HG02642 (cell line): Measurements from ENCODE around the gene BCR.

Experiments
- ATAC-seq: cut with Tn5 transposase; IDR thresholded peaks from one replicate; pipeline ENCODE4 v1.9.1; 2021; ENCODE audit warnings: mild to moderate bottlenecking; ENCODE audit not compliant: unreplicated experiment, poor library complexity

BCR gene

DNA sequence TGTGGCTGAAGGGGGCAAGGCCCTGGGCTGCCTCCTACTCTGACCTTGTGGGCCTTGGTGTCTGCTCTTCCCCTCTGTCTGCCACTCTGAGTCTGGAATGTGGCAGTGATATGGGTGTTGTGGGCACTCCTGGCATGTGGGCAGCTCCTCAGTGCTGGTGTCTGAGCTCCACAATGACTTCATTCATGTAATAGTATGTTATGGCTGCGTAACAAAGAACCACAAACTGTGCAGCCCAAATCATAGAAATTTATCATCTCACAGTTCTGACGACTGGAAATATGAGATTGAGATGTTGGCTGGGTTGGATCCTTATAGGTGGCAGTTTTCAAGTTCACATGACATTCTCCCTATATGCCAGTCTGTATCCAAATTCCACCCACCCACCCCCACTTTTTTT lies 59.1 kb downstream of the BCR start:
- ATAC-seq: no peak

DNA sequence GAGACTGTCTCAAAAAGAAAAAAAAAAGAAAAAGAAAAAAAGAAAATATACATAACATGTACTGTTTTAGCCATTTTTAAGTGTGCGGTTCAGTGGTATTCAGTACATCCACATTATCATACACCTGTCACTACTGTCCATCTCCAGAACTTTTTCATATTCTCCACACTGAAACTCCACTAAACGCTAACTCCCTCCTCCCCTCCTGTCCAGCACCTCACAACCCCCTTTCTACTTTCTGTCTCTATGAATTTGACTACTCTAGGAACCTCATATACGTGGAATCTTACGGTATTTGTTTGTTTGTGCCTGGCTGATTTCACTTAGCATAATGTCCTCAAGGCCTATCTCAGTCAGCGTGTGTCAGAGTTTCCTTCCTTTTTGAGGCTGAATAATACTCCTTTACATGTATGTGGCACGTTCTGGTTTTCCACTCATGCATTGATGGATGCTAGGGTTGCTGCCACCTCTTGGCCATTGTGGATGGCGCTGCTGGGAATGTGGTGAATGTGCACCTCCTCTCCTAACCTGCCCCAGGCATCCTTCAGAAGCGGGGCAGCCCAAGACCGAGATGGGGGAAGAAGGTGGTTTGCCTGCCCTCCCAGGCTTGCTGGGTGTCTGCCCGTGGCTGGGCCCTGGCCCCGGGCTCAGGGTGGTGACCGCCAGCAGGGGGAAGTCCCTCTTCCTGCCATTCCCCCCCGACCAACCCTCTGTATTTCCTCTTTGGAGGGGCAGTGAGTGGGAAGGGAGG lies 60.5 kb downstream of the BCR start:
- ATAC-seq: no peak

DNA sequence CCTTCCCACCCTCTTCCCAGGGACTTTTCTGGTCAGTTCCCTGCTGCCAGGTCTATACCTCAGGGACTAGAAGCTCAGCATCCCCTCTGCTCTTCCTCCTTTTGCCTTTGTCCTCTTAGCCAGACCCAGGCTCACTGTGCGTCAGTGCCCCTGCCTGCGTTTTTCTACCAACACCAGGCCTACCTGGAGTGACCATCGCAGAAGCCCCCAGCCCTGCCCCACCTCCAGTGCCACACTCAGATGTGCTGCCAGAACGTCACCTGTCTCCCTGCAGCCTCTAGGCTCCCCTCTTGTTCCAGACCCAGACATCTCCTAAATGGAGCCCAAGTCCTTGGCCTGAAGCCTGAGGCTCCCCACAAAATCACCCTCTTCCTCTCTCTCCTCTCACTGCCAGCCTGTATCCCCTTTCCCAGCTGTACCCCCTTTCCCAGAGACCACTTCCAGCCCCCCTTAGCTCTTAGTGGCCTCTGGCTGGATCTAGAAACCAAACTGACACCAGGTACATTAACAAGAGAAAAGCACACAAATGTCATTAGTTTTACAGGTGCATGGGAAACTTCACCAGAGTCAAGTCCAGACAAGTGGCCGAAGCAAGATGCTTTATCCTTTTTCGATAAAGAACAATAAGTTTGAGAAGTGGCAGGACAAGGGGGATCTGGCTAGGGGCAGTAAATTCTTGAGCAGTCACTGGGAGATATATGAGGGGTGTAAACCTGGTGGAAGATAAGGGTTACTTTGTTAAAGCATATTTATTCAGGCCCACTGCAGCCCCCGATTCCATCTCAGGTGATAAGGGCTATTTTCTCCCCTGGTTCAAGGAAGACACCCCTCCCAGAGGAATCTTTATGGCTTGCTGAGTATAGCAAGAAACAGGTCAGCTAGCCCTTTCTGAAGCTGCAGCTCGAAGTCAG lies 61.5 kb downstream of the BCR start:
- no peak for ATAC-seq

DNA sequence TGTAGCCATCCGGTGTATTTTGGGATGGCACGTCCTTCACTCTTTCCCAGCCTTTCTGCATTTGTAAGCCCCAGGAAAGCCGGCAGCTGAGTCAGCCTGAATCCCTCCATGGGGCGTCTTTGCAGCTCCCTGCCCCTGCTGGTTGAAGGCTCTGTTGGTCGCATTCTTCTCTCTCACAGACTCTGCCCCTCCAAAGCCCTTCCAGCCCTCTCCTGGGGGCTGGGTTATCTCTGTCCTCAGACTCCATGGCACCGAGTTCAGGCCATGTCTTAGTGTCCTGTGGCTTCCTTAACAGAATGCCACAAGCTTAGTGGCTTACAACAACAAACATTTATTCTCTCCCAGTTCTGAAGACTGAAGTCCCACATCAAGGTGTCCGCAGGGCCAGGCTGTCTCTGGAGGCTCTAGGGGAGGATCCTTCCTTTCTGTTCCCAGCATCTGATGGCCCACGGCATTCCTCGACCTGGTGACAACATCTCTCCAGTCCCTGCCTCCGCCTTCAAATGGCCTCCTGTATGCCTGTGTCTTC lies 62.2 kb downstream of the BCR start:
- ATAC-seq: no peak

DNA sequence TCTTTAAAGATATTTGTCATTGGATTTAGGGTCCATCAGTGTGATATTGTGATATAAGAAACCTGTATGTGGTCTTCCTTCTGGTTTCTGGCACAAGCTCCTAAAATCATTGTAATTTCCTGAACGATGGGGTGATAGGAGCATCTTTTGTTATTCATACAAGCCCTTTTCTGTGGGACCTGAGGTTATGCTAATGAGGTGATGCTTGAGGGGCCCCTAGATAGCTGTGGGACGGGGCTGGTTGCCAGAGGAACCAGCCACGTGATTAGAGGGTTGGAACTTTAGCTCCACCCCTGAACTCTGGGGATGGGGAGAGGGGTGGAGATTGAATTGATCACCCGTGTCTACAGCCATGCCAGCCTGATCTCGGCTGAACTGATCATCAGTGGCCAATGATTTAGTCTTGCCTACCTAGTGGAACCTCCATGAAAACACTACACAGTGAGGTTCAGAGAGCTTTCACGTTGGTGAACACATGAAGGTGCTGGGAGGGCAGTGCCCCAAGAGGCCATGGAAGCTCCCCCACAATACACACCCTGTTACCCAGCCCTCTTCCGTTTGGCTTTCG lies 62.8 kb downstream of the BCR start:
- no peak for ATAC-seq

DNA sequence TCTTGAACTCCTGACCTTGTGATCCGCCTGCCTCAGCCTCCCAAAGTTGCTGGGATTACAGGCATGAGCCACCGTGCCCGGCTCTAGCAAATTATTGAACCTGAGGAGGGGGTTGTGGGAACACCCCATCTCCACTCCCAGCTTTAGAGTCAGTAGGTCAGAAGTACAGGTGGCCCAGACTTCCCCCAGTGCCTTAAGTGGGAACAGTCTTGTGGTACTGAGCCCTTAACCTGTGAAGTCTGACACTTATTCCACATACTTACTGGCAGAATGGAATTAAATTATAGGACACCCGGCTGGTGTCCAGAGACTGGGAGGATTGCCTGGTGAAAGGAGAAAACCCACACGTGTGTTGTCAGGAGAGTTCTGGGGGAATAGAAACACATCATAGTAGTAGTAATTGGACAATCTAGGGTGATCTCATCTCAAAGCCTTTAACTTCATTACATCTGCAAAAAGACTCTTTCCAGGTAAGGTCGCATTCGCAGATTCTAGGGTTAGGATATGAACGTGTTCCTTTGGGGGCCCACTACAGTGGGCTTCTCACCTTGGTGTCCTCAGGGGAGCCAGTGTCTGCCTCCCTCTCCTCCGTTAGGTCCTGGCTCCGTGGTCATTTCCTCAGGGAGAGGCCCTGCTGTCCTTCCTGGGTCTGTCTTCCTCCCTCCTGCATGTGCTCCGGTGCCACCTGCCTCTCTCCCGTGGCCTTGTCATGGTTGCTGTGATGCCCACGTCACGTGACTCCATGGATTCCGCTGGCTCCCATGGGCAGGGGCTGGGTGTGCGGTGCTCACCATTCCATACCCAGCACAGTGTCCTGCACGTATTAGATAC lies 63.8 kb downstream of the BCR start:
- ATAC-seq: no peak

DNA sequence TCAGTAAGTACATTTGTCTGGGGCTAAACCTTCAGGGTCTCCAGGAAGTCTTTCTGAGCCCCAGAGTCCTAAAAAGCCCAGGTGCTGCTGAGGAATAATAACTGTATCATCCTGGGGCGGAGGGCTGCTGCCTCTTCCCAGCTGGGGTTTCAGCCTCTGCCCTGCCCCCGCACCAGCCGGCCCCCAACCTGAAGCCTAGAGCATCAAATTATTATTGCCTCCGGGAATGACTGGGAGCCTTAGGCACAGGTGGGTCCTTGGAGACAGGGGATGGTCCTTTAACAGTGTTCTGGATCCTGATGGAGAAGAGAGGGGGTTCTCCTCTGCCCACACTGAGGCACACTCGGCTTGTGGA lies 64.4 kb downstream of the BCR start:
- no peak for ATAC-seq

DNA sequence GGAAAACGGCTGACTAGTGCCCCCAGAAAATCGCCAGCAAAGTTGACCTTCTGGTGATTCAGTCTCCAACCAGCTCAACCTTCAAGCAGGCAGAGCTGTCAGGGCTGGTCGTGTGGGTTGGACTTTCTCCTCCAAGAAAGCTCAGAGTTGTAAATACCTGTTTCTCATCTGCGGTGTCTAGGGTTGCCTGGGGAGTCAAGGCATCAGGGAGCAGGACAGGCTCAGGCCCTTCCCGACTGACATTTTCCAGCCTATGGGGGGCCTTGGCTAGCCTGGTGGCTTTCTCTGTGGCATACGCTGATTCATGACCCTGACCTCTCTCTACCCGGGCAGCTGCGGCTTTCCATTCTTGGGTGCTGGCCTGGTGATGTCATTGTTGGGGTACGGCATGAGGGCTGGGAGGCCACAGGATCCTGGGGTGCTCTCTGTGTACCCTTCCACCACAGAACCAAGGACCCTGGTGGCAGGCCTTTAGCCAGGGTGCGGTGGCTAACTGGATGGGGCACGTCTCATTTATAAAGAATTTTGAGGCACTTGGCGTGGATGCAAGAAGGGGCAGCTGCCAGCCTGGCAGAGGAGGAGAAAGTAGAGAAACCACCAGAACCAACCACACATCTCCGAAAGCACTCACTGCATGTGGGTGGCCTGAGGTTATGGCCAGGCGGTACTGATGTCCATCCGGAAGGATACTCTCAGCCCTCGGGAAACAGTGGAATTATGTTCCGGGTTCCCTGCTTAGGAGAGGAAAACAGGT lies 64.9 kb downstream of the BCR start:
- ATAC-seq: no peak

DNA sequence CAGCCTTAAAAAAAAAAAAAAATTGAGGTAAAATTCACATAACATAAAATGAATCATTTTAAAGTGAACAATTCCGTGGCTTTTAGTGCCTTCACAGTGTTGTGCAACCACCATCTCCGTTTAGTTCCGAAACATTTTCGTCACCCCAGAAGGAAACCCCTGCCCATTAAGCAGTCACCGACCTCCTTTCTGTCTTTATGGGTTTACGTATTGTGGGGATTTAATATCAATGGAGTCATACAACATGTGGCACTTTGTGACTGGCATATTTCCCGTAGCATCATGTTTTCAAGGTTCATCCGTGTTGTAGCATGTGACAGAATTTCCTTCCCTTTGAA lies 65.5 kb downstream of the BCR start:
- no peak for ATAC-seq

DNA sequence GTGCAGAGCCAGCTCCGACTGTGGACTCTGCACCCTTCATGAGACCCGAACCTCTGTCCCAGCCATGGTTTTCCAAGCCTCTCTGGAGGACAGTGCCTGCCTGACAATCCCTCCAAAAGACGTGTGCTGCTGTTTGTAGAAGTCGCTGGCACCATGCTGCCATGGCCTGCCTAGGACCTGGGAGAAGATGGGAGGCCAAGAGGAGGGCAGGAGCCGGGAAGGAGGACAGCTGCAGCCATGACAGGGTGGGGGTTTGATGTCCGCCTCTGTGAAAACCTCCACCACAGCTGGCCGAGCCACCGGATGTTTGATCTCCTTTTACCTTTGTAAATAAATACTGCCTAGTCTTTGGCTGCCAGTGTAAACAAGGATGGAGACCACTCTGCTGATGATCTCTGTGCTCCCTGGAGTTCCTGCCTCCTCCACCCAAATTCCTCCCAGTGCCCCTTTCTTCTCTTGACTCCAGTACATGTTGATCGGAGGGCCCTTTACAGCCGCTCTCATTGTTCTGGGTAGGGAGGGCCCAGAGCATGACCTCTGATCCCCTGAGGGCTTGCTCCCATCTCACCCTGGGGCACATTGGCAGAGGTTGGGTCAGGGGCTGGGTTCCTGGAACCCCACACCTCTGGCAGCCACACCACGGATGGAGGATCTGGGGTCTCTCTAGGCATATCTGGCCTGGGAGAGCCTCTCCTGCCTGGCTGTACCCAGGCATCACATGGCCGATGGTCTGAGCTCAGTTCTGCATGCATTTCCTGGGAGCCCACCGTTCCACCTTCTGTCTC lies 66.9 kb downstream of the BCR start:
- no peak for ATAC-seq

DNA sequence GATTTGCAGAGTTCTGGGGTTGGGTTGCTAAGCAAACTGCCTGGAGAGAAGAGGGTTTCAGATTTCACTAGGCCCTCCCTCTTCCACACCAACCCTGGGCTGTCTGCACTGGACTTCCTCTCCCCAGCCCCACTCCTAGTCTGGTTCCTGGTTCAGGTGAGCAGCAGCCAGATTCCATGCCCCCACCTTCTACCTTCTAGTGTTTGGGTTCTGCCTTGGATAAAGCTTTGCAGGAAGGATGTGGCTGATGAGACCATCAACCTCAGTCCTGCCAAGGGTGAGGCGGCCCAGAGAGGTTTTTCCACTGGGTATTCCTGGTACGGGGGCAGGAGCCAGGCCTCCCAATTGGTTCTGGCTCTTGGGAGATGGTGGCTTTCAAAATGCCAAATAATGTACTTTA lies 68.3 kb downstream of the BCR start:
- ATAC-seq: no peak

DNA sequence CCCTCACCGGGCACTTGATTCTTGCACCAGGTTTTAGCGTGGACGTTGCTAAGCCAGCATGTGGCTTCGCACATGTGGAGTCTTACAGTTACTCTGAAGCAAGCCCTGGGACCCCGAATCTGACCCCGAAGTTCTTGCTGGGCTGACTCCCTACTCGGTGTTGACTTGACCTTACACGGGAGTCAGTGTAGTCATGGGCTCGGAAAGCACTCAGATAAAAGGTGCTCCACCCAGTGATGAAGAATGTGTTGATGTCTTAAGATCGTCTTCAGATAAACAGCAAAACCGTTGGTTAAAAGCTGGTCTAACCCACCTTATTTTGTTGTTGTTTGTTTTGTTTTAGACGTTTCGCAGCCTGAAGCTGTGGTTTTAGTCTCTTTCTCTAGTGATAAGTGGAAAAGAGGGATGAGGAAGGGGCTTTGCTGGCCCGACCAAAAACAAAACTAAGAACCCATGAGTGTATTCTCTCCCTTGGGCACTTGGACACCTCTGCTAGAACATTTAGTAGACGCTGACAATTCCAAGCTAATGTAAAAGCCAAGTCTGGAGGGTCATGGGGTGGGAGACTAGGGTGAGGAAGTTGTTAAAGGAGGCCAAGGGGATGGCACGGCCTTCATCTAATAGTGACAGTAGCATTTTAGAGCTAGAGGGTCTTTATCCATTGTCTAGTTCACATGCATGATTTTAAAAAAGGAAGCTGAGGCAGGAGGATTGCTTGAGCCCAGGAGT lies 69.9 kb downstream of the BCR start:
- no peak for ATAC-seq

DNA sequence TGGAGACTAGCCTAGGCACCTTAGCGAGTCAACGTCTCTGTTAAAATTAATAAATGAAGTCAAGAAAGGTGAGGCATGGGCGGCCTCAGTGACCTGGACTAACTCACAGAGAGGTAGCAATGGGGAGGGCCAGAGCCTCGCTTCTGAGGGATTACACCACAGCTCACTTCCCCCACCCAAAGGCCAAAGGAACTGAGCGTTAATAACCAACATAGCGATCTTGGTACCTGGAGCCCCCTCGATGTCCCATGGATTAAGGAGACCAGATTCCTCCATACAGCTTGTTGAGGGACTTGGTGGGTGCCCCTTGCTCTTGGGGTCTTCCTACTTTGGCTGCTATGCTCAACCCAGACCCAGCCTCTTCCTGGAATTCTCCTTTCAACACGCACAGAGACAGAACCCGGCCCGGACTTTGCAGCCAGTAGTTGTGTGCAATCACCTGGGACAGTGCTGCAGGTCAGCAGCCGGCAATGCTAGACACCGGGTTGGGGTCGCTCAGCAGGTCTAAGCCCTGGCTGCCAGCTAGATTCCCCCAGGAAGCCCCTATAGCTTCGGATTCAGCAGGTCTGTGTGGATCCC lies 70.6 kb downstream of the BCR start:
- ATAC-seq: no peak

DNA sequence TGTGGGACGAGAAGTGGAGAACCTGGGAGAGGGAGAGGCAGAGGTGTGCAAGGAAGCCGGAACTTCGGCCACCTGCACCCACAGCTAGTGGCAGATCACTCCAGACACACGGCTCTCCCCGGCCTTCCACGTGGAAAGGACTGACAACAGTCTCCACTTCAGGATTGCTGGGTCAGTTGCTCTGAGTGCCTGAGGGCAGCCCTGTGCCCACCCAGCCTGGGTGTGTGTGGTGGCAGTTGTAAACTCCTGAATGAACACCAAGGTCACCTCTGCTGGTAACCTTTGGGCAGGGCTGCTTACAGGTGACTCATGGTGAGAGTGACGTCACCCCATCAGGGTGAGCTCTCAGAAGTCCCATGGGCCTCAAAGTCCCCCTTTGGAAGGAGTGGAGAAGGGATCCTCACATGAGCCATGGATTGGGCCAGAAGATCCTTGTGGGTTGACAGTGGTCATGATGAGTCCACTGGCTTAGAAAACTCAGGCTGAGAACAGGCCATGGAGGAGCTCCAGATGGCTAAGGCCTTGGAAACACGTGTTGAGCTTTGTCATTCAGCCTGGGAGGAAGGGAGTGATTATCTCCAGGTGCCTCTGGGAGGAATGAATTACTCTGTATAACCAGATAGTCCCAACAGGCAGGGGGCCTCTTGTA lies 71.3 kb downstream of the BCR start:
- no peak for ATAC-seq

DNA sequence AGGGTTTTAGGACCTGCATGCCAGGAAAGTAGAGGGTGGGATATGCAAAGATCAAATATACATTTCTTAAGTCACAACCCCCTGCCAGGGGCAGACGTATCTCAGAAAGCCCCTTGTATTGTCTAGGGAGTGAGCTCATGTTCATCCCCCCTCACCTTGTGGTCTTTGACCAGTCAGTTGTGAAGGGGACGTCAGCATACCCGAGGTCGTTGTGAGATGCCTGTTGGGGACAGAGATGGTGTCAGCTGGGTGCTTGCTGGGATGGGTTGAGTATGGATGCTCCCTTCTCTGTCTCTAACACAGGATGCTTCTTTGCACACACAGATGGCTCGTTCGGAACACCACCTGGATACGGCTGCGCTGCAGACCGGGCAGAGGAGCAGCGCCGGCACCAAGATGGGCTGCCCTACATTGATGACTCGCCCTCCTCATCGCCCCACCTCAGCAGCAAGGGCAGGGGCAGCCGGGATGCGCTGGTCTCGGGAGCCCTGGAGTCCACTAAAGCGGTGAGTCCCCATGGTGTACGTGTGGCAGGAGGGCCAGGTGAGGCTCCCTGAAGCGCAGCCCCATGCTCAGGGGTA lies 73.3 kb downstream of the BCR start:
- ATAC-seq: no peak

DNA sequence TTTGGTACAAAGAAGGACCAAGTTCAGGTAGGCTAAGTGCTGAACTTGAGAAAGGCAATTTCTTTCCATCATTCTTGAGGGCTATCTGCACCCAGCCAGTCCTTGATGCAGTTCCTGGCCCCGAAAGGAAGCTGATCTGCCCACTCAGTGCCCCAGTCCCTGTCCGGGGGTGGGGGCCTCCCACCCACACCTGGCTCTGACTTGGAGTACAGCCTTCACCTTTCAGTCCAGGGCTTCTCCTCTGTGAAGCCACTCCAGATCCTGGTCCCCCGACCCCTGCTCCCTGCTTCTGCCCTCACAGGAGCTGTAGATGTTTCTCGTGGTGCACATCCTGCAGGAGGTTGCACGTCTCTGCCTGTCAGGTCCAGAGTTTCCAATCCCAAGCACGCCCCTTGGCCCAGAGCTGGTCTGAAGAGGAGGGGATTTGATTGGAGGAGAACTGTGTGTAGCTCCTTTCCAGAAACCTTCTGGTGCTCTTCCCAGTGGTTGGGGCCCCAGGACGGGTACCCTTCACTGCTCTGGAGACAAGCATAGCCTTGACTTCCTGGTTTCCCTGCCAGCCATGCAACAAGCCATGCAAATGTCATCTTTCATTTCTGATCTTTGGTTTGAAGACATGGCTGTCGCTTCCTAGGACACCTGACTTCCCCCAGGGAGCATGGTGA lies 75.3 kb downstream of the BCR start:
- ATAC-seq: no peak
